ENCODE data around the gene CFLAR.
A peak's percentile ranks its signal among the peaks of the same experiment; 100 is the strongest.
"Not testable (repeated sequence)": the region's sequence is repeated elsewhere in the genome, so short reads cannot be mapped to it uniquely, and the experiment has no call there.

The CFLAR gene

GRCh38 chr2:201149064-201149820, 33.3 kb downstream of the CFLAR start:
- no peak for DNase-seq

GRCh38 chr2:201149821-201150165, 33.8 kb downstream of the CFLAR start:
- DNase-seq, result not testable (repeated sequence)

- DNase-seq, result no peak
Measured at GRCh38 chr2:201150454-201151020, 34.6 kb downstream of the CFLAR start.

GRCh38 chr2:201151127-201151981, 35.4 kb downstream of the CFLAR start:
- DNase-seq, result no peak

- DNase-seq, result no peak
Measured at GRCh38 chr2:201152517-201152916, 36.6 kb downstream of the CFLAR start.

- DNase-seq, result no peak
Measured at GRCh38 chr2:201152999-201153815, 37.2 kb downstream of the CFLAR start.

- no peak for DNase-seq
Measured at GRCh38 chr2:201154615-201155399, 38.8 kb downstream of the CFLAR start.

- no peak for DNase-seq
Measured at GRCh38 chr2:201156036-201156435, 40.1 kb downstream of the CFLAR start.

- DNase-seq, result no peak
Measured at GRCh38 chr2:201156640-201157039, 40.7 kb downstream of the CFLAR start.

- no peak for DNase-seq
Measured at GRCh38 chr2:201157694-201158093, 41.7 kb downstream of the CFLAR start.

- peak in 1 of 2 donors; percentile 24 for DNase-seq
Measured at GRCh38 chr2:201158111-201158929, 42.4 kb downstream of the CFLAR start.

GRCh38 chr2:201164166-201164565, 48.2 kb downstream of the CFLAR start:
- DNase-seq, result no peak

GRCh38 chr2:201167546-201167945, 51.6 kb downstream of the CFLAR start:
- no peak for DNase-seq

- not testable (repeated sequence) for DNase-seq
Measured at GRCh38 chr2:201168496-201168895, 52.5 kb downstream of the CFLAR start.

- DNase-seq, result no peak
Measured at GRCh38 chr2:201171259-201171814, 55.4 kb downstream of the CFLAR start.

GRCh38 chr2:201172279-201172678, 56.3 kb downstream of the CFLAR start:
- no peak for DNase-seq

- no peak for DNase-seq
Measured at GRCh38 chr2:201174687-201175086, 58.7 kb downstream of the CFLAR start.

- DNase-seq, result no peak
Measured at GRCh38 chr2:201176081-201176481, 60.1 kb downstream of the CFLAR start.

GRCh38 chr2:201180010-201180409, 64.0 kb downstream of the CFLAR start:
- DNase-seq, result no peak

GRCh38 chr2:201182650-201183364, 66.8 kb downstream of the CFLAR start, which contains the start of gene CASP10:
Gene CASP10, plus strand, starts transcription at chr2:201183141. Its CDS starts 2,637 bp downstream, at chr2:201185778.
- no peak for DNase-seq
